Duodenal mucosa (tissue), 2 donors: ENCODE results near the gene GRIK2.

ENCODE experiments used
- H3K27ac ChIP-seq: one replicate; pipeline ENCODE4 v1.7.0; 2013; ENCODE audit warnings: low read depth, low read length
- H3K27me3 ChIP-seq, 2 donors: one replicate each; pipeline ENCODE4 v1.7.0; 2013; ENCODE audit warnings: low read length in 2 of 2, control low read depth in 1 of 2; ENCODE audit not compliant: insufficient read depth in 2 of 2, control insufficient read depth in 1 of 2
- H3K36me3 ChIP-seq, 2 donors: one replicate each; pipeline ENCODE4 v1.7.0; 2013; ENCODE audit warnings: low read length in 2 of 2, control low read depth in 1 of 2; ENCODE audit not compliant: insufficient read depth in 2 of 2, control insufficient read depth in 1 of 2
- H3K4me1 ChIP-seq, 2 donors: one replicate each; pipeline ENCODE4 v1.7.0; 2013; ENCODE audit warnings: low read length in 2 of 2, control low read depth in 1 of 2; ENCODE audit not compliant: insufficient read depth in 2 of 2, control insufficient read depth in 1 of 2
- H3K4me3 ChIP-seq, 2 donors: one replicate each; pipeline ENCODE4 v1.7.0; 2013; ENCODE audit warnings: low read length in 2 of 2, low read depth in 1 of 2
- H3K9ac ChIP-seq, 2 donors: one replicate each; pipeline ENCODE4 v1.7.0; 2013; ENCODE audit warnings: low read length in 2 of 2, low read depth in 1 of 2
- H3K9me3 ChIP-seq, 2 donors: one replicate each; pipeline ENCODE4 v1.7.0; 2013; ENCODE audit warnings: low read length in 2 of 2, control low read depth in 1 of 2; ENCODE audit not compliant: control insufficient read depth in 1 of 2

The GRIK2 gene

GRCh38 chr6:101716810-101717209, 323.3 kb downstream of the GRIK2 start:
- Histone ChIP-seq H3K27me3 (no peaks in the 10 kb centered on the region), H3K36me3 (no peaks in the 10 kb centered on the region), H3K27ac (no peak overlapping the region), H3K4me3 (no peak overlapping the region), H3K9ac (no peak overlapping the region), H3K9me3 (no peaks in the 10 kb centered on the region), H3K4me1 (no peaks in the 10 kb centered on the region)

GRCh38 chr6:101719521-101719920, 326.0 kb downstream of the GRIK2 start:
- no peaks in the 10 kb centered on the region for H3K9me3 ChIP-seq
- no peak overlapping the region for H3K4me3 ChIP-seq
- no peak overlapping the region for H3K9ac ChIP-seq
- H3K27me3 ChIP-seq: no peaks in the 10 kb centered on the region
- no peaks in the 10 kb centered on the region for H3K4me1 ChIP-seq
- H3K27ac ChIP-seq: no peak overlapping the region
- no peaks in the 10 kb centered on the region for H3K36me3 ChIP-seq

GRCh38 chr6:101722471-101722870, 329.0 kb downstream of the GRIK2 start:
- Histone ChIP-seq H3K27me3 (no peaks in the 10 kb centered on the region), H3K4me1 (no peaks in the 10 kb centered on the region), H3K9me3 (no peaks in the 10 kb centered on the region), H3K27ac (no peak overlapping the region), H3K36me3 (no peaks in the 10 kb centered on the region), H3K9ac (no peak overlapping the region), H3K4me3 (no peak overlapping the region)

- Histone ChIP-seq H3K27ac (no peak overlapping the region), H3K9ac (no peak overlapping the region), H3K4me3 (no peak overlapping the region), H3K27me3 (no peaks in the 10 kb centered on the region), H3K4me1 (no peaks in the 10 kb centered on the region), H3K9me3 (no peaks in the 10 kb centered on the region), H3K36me3 (no peaks in the 10 kb centered on the region)
Measured at GRCh38 chr6:101722991-101723579, 329.6 kb downstream of the GRIK2 start.

GRCh38 chr6:101728388-101728787, 334.9 kb downstream of the GRIK2 start:
- H3K4me3 ChIP-seq: no peak overlapping the region
- H3K27ac ChIP-seq: no peak overlapping the region
- H3K27me3 ChIP-seq: no peaks in the 10 kb centered on the region
- H3K9ac ChIP-seq: no peak overlapping the region
- no peaks in the 10 kb centered on the region for H3K4me1 ChIP-seq
- no peaks in the 10 kb centered on the region for H3K36me3 ChIP-seq
- no peaks in the 10 kb centered on the region for H3K9me3 ChIP-seq

- Histone ChIP-seq H3K9ac (no peak overlapping the region), H3K36me3 (no peaks in the 10 kb centered on the region), H3K4me3 (no peak overlapping the region), H3K27ac (no peak overlapping the region), H3K27me3 (no peaks in the 10 kb centered on the region), H3K9me3 (no peaks in the 10 kb centered on the region), H3K4me1 (no peaks in the 10 kb centered on the region)
Measured at GRCh38 chr6:101728956-101729355, 335.4 kb downstream of the GRIK2 start.

GRCh38 chr6:101730954-101731353, 337.4 kb downstream of the GRIK2 start:
- no peak overlapping the region for H3K27ac ChIP-seq
- H3K27me3 ChIP-seq: no peaks in the 10 kb centered on the region
- no peaks in the 10 kb centered on the region for H3K4me1 ChIP-seq
- H3K9ac ChIP-seq: no peak overlapping the region
- H3K36me3 ChIP-seq: no peaks in the 10 kb centered on the region
- no peak overlapping the region for H3K4me3 ChIP-seq
- no peaks in the 10 kb centered on the region for H3K9me3 ChIP-seq

GRCh38 chr6:101733899-101734298, 340.4 kb downstream of the GRIK2 start:
- Histone ChIP-seq H3K4me3 (no peak overlapping the region), H3K4me1 (no peaks in the 10 kb centered on the region), H3K9me3 (no peaks in the 10 kb centered on the region), H3K27ac (no peak overlapping the region), H3K9ac (no peak overlapping the region), H3K27me3 (no peaks in the 10 kb centered on the region), H3K36me3 (no peaks in the 10 kb centered on the region)

GRCh38 chr6:101738481-101738880, 345.0 kb downstream of the GRIK2 start:
- no peaks in the 10 kb centered on the region for H3K36me3 ChIP-seq
- no peak overlapping the region for H3K4me3 ChIP-seq
- no peak overlapping the region for H3K9ac ChIP-seq
- H3K4me1 ChIP-seq: no peaks in the 10 kb centered on the region
- no peaks in the 10 kb centered on the region for H3K27me3 ChIP-seq
- no peaks in the 10 kb centered on the region for H3K9me3 ChIP-seq
- no peak overlapping the region for H3K27ac ChIP-seq

GRCh38 chr6:101740631-101741030, 347.1 kb downstream of the GRIK2 start:
- Histone ChIP-seq H3K9me3 (no peaks in the 10 kb centered on the region), H3K4me3 (no peak overlapping the region), H3K4me1 (no peaks in the 10 kb centered on the region), H3K9ac (no peak overlapping the region), H3K36me3 (no peaks in the 10 kb centered on the region), H3K27ac (no peak overlapping the region), H3K27me3 (no peaks in the 10 kb centered on the region)
